Bone marrow (tissue), 2 donors: ENCODE data around the gene TMED1.
"Not testable (repeated sequence)": the region's sequence is repeated elsewhere in the genome, so short reads cannot be mapped to it uniquely, and the experiment has no call there.

Experiments used
- DNase-seq, 2 donors: peaks; one replicate each; lab custom pipeline; 2025; lab: John Stamatoyannopoulos, UW

TMED1 gene

DNA sequence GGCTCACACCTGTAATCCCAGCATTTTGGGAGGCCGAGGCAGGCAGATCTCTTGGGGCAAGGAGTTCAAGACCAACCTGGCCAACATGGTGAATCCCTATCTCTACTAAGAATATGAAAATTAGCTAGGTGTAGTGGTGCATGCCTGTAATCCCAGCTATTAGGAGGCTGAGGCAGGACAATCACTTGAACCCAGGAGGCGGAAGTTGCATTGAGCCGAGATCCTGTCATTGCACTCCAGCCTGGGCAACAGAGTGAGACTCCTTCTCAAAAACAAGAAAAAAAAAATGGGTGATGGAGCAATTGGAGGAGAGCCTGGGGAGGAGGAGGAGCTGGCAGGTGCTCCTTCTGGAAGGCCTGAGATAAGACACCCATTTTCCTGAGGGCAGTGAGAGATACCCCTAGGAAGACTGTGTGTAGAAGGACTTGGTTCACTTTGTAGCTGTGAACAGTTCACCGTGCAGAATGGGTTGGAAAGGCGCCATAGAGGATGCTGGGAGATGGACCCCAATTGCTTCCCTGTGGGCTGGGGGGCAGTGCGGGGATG is 26.6 kb upstream of the TMED1 start:
- DNase-seq = no peak

DNA sequence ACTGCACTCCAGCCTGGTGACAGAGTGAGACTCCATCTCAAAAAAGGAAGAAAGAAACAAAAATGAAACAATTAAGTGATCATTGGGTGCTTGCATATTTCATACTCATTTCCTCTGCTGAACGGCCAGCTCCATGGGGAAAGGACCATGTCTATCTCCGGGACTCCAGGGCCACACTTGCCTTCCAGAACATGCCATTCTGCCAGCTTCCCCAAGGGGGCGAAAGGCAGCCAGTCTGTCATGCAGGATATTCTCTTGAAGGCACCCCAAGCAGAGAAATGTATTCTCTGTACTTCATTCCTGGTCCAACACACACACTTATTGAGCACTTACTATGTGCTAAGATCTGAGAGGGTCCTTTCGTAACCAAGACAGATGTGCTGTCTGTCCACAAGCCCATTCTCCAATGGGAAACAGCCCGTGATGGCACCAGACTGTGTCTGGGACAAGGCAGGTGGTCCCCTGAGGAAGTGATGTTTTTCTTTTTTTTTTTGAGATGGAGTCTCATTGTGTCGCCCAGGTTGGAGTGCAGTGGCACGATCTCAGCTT is 25.2 kb upstream of the TMED1 start:
- peak; percentile 8 to 31 for DNase-seq

DNA sequence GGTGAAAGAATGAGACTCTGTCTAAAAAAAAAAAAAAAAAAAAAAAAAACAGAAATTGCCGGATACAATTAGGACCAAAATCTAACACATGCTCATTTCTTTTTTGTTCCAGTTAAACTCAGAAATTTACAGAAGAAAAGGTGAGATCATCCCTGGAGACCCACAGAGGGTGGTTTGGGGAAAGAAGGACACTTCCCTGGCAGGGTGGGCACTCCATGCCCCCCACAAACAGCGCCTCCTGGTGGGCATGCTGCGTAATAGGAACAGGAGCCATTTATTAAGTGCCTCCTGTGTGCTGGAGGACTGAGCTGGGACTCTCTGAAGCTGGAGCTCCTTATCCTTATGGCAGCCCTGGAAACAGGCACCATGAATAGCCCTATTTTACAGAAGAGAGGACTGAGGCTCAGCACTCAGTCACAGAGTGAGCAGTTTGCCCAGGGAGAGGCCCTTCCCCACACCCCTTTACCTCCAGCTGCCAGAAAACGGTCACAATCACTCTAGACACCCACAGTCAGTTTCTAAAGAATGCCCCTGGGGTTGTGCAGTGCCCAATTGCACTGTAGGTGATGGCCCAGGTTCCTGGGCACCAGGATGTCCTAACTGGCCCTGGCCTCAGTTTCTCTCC is 22.3 kb upstream of the TMED1 start:
- peak in 1 of 2 donors; percentile 38 for DNase-seq

DNA sequence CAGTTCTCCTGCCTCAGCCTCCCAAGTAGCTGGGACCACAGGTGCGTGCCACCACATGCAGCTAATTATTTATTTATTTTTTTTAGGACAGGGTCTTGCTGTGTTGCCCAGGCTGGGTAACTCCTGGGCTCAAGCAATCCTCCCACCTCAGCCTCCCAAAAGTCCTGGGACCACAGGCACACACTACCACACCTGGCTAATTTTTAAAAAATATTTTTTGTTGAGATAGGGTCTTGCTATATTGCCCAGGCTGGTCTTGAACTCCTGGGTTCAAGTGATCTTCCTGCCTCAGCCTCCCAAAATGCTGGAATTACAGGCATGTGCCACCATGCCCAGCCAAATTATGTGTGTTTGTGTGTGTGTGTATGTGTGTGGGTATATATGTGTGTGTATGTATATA is 20.9 kb upstream of the TMED1 start:
- not testable (repeated sequence) for DNase-seq

DNA sequence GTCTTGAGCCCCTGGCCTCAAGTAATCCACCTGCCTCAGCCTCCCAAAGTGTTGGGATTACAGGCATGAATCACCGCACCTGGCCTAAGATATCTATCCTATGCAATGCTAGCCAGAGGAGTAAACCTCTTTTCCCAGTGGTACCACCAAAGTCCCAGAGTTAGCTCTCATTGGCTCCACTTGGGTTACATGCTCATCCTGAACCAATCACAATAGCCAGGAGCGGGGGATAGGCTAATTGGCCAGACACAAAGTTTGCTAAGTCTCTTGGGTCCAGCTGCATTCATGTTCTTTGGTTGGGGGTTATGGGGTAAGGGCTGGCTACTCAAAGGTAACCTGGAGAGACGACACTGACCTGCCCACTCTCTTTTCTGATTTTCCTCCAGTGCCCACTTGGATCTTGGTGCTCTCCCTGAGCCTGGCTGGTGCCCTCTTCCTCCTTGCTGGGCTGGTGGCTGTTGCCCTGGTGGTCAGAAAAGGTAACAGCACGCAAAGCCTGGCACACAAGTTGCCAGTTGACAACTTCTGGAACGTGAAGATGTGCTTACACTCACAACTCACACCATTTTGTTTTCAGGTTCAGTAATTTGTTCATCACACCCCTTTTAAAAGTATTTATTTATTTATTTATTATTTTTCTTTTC is 20.0 kb upstream of the TMED1 start:
- DNase-seq = no peak

DNA sequence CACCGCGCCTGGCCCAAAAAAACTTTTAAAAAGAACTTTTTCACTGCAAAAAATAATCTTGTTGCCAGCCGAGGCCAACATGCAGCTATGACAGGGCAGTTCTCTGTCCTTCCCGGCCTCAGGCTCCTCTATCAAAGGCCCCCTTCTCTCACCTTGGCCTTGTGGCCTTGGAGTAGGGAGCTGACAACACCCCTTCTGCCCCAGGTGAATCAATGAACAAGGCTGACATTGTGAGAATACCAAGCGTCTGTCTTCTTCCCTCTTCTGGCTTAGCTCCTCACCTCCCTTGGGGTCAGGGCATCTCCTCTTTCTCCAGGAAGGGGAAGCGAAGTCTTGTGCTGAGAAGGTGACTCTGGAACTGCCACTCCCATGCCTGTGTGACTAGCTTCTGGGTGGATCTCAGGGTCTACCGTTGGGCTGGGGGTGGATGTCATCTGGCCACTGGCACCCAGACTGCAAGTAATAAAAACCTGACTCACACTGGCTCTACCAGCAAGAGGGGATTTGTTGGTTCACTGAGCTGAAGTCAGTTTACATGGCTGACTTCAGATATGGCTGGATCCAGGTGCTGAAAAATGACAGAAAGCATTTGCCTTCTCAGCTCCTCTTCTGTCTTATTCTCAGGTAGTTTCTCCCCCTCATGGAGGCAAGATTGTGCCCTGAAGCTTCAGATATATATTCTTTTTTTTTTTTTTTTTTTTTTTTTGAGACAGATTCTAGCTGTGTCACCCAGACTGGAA is 18.5 kb upstream of the TMED1 start:
- no peak for DNase-seq

DNA sequence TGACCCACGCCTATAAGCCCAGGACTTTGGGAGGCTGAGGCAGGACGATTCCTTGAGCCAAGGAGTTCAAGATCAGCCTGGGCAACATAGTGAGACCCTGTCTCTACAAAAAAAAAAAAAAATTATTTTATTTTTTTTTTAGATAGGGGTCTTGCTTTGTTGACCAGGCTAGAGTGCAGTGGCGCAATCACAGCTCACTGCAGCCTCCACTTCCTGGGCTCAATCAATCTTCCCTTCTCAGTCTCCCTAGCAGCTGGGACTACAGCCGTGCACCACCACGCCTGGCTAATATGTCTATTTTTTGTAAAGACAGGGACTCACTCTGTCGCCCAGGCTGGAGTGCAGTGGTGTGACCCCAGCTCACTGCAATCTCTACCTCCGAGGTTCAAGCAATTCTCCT is 16.9 kb upstream of the TMED1 start:
- no peak for DNase-seq

DNA sequence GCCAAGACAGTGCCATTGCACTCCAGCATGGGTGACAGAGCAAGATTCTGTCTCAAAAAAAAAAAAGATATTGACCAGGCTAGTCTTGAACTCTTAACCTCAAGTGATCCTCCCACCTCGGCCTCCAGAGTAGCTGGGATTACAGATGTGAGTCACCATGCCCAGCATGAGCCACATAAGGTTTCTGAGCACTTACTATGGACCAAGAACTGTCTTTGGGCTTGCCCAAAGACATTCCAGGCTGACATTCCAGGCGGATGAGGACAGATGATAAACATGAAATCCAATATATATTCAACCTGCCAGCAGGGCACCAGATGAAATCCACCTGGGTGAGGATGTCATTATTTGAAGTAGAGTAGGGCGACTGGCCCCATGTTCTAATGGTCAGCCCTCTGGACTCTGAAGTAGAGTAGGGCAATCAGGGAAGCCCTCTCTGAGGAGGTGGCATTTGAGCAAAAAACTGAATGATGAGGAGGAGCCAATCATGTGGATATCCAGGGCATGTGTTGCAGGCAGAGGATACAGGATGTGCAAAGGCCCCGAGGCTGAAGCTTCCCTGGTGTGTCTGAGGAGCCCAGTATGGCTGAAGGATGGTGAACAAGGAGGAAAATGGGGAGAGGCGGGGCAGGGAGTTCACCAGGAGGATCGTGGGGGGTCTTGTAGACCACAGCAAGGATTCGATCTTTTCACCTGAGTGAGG is 16.2 kb upstream of the TMED1 start:
- no peak for DNase-seq

DNA sequence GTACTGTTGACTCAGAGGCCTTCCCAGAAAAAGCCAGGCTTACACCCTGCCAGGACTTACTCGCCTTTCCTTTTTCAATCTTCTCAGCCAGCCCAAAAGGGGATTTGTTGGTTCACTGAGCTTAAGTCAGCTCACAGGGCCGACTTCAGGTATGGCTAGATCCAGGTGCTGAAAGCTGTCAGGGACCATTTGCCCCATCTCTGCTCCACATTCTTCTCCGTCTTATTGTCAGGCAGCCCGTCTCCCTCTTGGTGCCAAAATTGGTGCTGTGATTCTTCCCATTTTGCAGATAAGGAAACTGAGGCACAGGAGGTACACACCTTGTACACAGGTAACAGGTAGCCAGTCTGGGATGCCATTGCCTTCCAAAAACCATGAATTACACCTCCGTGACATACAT is 14.6 kb upstream of the TMED1 start:
- DNase-seq = no peak

DNA sequence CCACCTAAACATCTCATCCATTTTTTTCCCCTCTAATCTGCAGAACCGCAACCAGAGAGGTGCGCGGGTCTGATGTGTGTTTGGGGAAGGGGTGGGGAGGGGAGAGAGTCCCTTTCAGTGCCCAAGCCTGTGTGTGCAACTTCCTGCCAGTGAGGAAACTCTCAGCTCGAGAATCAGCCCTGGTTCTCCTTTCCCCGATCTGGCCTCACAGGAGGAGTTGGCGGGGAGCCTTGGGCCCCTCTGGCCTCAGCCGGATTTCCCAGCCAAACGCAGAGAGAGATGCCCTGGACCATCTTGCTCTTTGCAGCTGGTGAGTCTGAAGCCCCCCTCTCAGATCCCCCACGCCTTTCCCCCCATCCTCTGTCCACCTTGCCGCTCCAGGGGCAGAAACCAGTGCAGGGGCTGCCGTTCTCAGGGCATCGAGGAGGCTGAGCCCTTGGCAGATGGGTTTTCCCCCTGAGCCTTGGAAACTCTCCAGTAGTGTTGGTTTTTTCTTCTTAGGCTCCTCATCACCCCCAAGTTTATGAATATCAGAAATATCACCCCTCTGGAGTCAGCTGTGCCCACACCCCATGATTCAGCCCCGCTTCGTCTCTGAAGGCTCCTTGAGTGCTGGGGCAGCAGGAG is 12.3 kb upstream of the TMED1 start, which contains the start of gene C19orf38:
C19orf38 (plus strand) TSS at position 186 of the 627 bp plus-strand sequence; CDS start at position 280, 94 bp downstream.
- peak; percentile 30 to 37 for DNase-seq

DNA sequence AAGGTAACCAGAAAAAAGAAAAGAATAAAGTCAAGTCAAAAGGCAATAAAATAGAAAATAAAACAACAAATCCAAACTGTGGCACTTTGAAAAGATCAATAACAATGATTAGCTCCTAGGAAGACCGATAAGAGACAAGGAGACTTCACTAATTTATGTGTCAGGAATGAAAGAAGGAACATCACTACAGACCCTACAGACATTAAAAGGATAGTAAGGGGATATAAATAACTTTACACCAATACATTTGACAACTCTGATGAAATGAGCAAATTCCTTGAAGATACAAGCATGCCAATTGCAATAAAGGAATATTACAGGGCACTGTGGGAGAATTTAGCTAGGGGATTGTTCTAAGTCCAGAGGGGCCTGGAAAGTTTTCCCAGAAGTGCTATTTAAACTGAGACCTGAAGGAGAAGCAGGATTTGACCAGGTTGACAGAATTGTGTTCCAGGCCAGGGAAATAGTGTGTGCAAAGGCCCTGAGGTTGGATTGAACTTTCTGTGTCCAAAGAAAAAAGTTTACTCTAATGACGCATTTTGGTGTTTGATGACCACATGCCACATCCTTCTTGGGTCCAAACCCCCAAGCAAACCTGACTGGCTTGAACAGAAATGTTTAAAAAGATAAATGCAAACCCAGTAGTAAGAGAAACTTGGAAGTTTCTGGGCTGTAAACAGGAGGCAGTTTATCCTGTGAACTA is 10.6 kb upstream of the TMED1 start:
- DNase-seq = no peak

DNA sequence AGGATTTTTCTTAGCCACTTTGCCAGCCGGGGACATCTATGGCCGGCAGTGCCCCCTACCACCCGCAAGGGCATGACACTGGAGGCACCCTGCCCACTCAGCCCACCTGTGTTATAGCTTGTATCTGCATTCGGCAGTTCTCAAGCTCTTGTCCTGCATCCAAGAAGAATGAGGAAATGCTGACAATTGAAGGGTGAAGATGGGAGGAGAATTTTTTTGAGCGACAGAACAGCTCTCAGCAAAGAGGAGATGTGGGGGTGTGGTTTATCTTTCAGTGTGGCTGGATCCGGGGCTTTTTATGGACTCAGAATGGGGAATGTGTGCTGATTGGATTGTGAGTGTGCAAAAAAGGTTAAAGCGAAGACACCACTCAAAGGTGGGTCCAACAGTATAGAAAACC is 6.8 kb upstream of the TMED1 start:
- DNase-seq = no peak

DNA sequence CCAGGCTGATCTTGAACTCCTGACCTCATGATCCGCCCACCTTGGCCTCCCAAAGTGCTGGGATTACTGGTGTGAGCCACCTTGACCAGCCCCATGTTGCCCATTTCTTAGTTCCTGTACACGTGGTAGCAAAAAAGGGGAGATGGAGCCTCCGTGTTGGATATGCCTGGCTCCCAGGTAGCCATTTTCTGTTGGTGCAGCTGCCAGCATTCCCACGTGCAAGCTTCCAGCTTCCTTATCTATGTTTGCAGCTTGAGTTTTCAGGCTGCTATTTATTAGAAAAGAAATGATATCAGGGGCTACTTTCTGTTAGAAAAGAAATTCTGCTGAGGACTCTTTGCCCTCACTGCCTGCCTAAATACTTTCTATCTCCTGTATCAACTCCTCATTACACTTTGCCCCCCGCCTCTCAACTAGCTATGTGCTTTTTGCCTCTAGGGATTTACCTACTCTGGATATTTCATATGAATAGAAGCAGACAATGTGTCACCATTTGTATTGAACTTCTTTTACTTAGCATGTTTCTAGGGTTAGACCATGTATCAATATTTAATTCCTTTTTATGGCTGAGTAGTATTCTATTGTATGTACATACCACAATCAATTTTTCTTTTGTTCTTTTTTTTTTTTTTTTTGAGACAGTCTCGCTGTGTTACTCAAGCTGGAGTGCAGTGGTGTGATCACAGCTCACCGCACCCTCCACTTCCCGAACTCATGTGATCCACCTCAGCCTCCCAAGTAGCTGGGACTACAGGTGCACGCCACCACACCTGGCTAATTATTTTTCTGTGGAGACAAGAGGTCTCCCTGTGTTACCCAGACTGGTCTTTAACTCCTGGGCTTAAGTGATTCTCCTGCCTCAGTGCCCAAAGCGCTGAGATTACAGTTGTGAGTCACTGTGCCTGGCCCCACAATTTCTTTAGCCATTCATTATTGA is 3.4 kb upstream of the TMED1 start:
- DNase-seq = no peak

DNA sequence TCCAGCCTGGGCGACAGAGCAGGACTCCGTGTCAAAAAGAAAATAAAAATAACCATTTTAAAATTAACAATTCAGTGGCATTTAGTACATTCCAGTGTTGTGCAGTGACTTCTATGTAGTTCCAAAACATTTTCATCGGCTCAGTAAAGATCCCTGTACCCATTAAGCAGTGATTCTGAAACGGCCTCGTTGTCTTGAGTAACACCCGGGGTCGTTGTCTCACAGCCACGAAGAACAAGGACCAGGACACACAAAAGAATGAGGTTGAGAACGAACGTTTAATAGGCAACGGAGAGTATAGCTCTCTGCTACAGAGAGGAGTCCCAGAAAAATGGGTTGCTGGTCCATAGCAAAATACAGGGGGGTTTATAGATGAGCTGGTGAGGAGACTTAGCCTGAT is 2.4 kb upstream of the TMED1 start:
- DNase-seq = no peak

DNA sequence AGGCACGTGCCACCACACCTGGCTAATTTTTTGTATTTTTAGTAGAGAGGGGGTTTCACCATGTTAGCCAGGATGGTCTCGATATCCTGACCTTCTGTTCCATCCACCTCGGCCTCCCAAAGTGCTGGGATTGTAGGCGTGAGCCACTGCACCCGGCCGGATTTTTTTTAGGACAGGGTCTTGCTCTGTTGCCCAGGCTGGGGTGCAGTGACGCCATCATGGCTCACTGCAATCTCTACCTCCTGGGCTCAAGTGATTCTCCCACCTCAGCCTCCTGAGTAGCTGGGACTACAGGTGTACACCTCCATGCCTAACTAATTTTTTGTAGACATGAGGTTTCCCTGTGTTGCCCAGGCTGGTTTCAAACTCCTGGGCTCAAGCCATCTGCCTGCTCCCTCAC is 1.6 kb upstream of the TMED1 start:
- DNase-seq = not testable (repeated sequence)

DNA sequence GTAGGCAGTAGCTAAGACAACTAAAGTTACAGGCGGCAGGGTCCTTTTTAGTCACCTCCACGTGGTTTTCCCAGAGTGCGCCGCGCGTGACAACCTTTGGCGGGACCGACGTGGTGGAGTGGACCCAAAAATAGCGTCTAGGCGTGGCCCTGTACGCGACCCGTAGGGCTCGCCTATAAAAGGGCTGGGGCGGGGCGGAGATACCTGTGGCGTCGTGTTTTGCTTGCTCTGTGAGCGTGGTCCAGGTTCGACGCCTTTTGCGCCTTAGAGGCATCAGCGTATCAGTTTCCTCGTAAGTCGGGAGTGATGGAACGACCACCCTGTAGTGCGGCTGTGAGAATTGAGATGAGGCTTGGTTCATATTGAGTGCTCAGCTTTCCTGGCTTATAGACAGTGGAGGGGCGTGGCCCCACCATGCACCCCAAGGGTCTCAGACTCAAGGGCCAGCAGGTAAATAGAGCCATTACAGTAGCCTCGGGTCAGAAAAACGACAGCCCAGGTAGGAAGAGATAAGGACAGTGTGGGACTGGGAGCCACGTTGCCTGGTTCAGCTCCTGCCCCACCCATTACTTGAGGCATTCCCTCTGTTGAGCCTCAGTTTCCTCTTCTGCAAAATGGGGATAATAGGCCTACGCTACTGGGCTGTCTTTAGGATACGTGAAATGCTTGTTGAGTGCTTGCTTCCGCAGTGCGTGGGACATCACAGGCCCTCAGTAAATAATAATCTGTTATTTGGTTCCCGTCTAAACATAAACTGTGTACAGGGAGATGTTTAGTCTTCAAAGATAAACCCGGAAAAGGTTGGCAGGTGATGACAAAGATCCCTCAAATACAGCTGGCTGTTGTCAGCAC is 693 bp upstream of the TMED1 start:
- DNase-seq = peak in 1 of 2 donors; percentile 90

DNA sequence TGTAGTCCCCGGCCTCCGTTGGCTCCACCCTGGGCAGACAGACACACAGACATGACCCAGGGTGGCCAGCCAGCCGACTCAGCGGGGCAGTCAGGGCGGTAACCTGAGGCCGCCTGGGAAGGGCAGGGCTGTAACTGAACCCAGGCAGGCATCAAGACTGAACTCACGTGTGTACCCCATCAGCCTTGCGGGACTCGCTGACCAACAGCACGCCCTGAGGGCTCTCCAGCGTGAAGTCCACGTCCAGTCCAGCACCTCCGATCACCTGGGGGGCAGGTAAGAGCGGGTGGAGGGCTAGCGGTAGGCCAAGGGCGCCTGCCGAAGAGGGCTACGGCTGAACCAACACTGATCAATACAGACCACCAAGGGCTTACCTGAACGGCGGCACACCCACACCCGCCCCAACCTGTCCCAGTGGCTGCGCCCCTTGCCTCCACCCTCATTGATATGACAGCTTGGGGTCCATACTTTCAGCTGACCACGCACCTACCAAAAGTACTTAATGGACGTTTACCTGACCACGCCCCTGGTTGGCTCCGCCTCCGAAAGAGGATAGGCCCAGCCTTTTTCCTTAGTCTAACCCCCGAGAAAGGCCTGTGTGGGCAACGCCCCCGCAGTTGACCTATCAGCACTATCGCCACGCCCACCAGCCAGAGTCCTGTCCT is 791 bp downstream of the TMED1 start:
- no peak for DNase-seq

DNA sequence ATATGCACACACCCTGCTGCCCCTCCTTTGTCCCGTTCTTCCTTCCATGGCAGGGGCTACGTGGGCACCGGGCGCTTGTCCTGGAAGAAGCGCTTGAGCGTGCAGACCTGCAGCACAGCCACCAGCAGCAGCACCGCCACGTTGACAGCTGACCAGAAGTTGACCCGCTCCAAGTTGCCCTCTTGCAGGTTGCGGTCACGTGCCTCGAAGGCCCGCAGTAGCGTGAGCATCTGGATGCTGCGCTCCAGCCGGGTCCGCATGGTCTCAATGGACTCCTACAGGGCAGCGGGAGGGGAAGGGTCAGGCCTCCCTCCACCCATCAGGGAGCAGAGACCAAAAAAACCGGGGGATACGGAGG is 3.1 kb downstream of the TMED1 start:
- DNase-seq = no peak
